HG02588 (cell line): ENCODE results near the gene ANKS1B.
"Not testable (repeated sequence)": the region's sequence is repeated elsewhere in the genome, so short reads cannot be mapped to it uniquely, and the experiment has no call there.

Source experiments
- ATAC-seq: cut with Tn5 transposase; IDR thresholded peaks from one replicate; pipeline ENCODE4 v1.9.1; 2021; ENCODE audit warnings: mild to moderate bottlenecking, moderate library complexity; ENCODE audit not compliant: unreplicated experiment

Gene ANKS1B

DNA sequence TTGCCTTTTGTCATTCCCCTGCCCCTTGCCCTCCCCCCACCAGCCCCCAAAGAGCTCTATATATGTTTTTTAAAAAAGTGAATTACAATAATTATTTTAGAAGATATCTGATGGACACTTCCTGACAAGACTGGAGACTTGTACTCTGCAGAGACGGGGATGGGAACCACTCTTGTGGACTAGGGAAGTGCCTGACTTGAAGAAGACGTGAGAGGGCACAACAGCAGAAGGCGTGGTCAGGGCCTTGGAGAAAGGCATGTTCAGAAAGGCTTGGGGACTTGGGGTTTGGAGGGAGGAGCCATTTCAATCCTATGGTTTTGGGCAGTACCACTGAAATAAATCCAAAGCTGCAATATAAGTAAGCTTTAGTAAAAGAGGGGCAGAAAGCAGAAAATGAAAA lies 1184.9 kb downstream of the ANKS1B start:
- no peak for ATAC-seq

GRCh38 chr12:98799146-98799810 lies 1185.5 kb downstream of the ANKS1B start:
- ATAC-seq = no peak

GRCh38 chr12:98797200-98797599 lies 1187.5 kb downstream of the ANKS1B start:
- ATAC-seq = no peak

- no peak for ATAC-seq
These were observed 1188.0 kb downstream of the ANKS1B start for GRCh38 chr12:98796745-98797144.

DNA sequence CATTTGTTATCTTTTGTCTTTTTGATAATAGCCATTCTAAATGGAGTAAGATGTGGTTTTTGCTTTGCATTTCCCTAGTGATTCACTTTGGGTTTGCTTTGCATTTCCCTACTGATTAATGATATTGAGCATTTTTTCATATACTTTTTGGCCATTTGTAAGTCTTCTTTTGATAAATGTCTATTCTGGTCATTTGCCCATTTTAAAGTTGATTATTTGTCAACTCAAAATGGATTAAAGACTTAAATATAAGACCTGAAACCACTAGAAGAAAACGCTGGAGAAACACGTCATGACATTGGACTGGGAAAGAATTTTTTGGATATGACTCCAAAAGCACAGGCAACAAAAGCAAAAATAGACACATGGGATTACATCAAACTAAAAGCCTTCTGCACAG lies 1191.6 kb downstream of the ANKS1B start:
- no peak for ATAC-seq

- no peak for ATAC-seq
These were observed 1193.3 kb downstream of the ANKS1B start for GRCh38 chr12:98791406-98791805.

GRCh38 chr12:98788396-98788795 lies 1196.3 kb downstream of the ANKS1B start:
- no peak for ATAC-seq

DNA sequence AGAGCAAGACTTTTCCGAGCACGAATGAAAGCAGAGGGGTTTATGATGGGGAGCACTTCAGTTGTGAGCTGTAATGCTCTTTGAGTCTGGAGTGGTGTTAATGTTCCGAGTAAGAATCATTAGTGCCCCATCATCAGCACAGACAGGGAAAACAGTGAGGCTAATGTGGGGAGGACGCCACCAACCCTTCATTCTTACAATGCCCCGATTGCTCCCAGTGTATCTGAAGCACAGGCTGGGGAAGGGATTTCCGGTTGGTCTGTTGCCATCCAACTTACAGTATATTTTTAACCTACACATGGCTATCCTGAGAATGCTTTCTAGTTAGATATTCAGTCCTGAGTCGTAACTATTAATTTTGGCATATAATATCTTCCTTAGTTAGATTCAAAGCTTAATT lies 1198.1 kb downstream of the ANKS1B start:
- no peak for ATAC-seq

- no peak for ATAC-seq
These were observed 1201.3 kb downstream of the ANKS1B start for GRCh38 chr12:98783420-98783819.

- no peak for ATAC-seq
These were observed 1204.5 kb downstream of the ANKS1B start for GRCh38 chr12:98780261-98780660.

DNA sequence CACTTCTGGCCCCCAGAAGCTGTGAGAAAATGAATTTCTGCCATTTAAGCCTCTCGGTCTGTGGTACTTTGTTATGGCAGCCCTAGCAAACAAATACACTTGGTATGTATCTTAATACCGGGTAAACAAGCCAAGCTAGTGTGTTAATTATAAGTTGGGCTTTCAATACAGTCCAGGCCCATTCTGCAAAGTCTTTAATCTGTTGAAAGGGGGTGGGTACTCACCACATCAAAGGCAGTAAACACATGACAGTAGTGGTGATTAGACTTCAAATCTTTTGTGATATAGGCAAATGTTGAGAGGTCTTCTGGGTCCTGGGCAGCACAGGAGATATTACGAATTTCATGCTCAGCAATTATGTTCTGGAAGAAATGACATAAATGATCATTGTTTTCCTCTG lies 1211.9 kb downstream of the ANKS1B start:
- no peak for ATAC-seq

GRCh38 chr12:98771811-98772752 lies 1212.7 kb downstream of the ANKS1B start:
- ATAC-seq = no peak

DNA sequence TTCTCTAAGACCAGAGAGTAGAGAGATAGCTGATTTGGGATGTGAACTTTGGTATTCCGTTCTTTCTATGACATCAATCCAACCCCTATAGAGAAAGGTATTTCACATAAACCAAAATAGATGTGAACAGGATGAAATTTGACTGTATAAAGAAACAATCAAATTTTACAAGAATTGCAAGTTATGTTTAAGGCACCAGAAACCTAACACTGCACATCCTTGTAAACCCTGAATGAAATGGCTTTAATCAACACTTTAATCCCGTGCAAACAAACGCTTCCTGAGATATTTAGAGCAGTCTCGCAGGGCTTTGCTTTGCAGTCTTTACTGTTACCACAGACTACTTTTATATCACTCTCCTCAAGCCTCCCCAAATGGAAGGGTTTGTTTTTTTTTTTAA lies 1214.5 kb downstream of the ANKS1B start:
- ATAC-seq = no peak

DNA sequence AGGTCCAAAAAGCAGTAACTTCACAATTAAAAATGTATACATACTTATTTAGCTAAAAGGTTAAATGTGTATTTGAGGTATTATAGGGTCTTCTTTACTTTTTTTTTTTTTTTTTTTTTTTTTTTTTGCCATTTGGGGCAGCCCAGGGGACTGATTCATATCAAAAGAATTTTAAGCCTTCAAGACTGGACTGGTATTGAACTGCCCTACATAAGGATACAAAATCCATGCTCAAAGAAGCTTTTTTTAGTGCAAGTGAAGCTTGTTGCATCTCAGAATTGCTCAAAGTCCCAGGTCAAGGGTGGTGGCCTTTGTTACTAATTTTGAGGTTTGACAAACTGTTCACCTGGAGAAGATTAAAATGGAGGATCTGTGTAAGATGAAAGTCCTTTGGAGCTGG lies 1215.7 kb downstream of the ANKS1B start:
- no peak for ATAC-seq

DNA sequence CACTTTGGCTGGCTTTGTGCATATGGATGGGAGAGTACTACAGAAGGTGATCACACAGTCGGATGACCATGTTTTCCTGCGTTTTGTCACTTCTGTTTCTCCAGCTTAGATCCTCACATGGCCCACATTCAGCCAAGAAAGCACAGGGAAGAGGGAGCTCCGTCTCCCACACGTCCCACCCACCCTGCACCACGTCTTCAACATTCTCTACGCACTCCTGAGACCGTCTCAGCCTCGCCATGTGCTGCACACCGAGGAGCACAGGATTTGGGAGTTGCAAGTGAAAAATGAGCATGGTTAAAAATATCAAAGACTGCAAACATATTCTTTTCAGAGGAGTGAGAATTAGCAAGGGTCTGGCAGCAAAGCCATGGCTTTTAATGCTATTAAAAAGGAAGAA lies 1217.5 kb downstream of the ANKS1B start:
- ATAC-seq = no peak

GRCh38 chr12:98763656-98764055 lies 1221.1 kb downstream of the ANKS1B start:
- ATAC-seq = no peak

GRCh38 chr12:98758331-98758730 lies 1226.4 kb downstream of the ANKS1B start:
- ATAC-seq = no peak

DNA sequence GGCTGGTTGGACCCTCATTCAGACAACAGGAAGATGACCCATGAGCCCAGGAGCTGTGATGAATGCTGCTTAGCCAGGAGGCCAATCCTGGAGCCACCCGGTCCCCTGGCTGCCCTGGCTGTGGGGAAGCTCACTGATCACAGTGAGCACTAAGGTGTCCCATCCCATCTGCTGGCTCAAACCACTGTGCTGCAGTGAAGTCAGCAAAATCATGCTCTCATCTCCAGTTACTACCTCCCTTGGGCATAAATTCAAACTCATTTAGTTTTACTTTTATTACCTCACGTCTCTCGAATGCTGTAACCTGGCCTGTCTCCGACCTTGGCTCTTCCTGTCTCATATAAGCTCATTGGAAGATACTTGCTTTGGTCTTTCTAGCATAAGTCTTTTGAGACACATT lies 1227.3 kb downstream of the ANKS1B start:
- ATAC-seq = no peak

DNA sequence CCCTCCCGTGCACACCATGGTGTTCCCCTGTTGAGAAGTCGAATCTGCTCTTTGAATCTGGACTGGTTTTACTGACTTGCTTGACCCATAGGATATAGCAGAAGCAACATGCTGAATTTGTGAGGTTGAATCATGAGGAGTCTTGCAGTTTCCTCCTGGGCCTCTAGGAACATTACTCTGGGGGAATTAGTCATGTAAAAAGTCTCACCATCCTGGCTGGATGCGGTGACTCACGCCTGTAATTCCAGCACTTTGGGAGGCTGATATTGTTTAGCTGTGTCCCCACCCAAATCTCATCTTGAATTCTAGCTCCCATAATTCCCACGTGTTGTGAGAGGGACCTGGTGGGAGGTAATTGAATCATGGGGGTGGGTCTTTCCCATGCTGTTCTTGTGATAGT lies 1228.9 kb downstream of the ANKS1B start:
- not testable (repeated sequence) for ATAC-seq

DNA sequence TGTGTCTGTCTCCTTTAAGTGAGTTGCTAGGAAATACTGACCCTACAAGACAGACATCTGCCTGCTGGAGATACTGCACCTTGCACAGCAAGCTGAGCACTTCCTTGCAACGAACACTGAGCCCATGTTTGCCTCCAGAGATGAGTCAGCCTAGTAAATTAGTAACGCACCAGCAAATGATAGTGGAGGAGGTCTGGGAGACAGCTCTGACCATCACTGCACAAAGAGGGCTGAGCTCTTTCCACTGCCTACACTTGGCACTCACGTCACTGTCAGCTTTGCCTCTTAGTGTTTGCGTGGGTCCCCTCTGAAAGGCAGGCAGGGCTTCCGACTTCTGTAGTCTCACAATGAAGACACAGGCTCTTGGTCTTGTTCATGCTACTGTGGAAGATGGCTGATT lies 1230.6 kb downstream of the ANKS1B start:
- ATAC-seq = peak; percentile 99

DNA sequence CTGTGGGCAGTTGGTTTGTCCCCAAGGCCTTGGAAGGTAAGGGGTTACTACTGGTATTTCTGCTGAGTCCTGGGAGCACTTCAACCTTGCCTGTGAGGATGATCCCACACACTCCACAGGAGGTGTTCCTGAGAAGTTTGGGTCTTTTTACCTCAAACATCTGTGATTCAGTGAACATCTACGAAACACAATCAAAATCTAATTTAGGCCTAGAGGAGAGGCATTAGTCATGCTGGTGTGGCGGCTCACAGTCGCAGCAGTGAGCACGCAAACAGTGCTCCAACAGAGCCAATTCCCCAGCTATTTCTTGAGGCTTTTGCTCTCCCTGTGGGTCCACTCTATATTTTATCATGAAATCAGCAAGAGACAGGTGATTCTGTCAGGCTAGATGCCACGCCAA lies 1232.0 kb downstream of the ANKS1B start:
- ATAC-seq = no peak

DNA sequence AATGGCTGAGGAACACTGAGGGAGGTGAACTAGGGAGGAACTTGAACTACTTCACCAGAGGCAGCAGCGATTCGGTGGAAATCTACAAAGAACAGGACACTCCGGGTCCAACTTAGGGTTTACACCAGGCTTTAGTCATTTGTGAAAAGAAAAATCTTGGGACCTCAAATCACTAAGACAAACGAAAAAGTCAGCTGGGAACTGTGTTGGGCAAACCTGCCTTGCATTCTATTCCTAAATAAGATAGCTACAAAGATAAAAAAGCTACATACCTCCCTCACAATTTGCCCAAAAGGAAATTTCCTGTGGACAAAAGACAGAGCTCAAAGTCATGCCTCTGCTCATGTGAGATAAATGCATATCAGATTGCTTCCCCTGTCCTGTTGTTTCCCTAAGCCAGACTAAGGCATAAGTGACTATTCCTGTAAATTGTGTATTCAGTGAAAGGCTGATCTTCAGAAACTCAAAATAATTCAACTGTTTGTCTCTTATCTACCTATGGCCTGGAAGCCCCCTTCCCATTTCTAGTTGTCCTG lies 1233.1 kb downstream of the ANKS1B start:
- ATAC-seq = no peak
